SK-N-MC (cell line): Measurements from ENCODE around the gene LMX1A.
A peak's percentile ranks its signal among the peaks of the same experiment; 100 is the strongest.

Experiments
- DNase-seq: peaks from one replicate; pipeline ENCODE4 v3.0.0-alpha.2; 2011; ENCODE audit warnings: low read depth, low spot score
- H3K27ac ChIP-seq: fragments of 200-600 bp; sonication (generic); 2 replicates; pipeline ENCODE4 v1.5.1; 2016; ENCODE audit warnings: mixed run types
- H3K36me3 ChIP-seq: fragments of 200-600 bp; sonication (generic); 2 replicates; pipeline ENCODE4 v1.6.1; 2017; ENCODE audit warnings: antibody characterized with exemption, low read length, mixed read lengths; ENCODE audit not compliant: insufficient read depth
- H3K4me3 ChIP-seq: fragments of 200-600 bp; sonication (generic); 2 replicates; pipeline ENCODE4 v1.5.1; 2016
- H3K9ac ChIP-seq: fragments of 200-600 bp; sonication (generic); 2 replicates; pipeline ENCODE4 v1.8.0; 2017; ENCODE audit warnings: mixed run types, mixed read lengths; ENCODE audit not compliant: insufficient read length
- H3K9me3 ChIP-seq: fragments of 200-600 bp; sonication (generic); 2 replicates; pipeline ENCODE4 v1.6.1; 2017; ENCODE audit warnings: low read depth, mild to moderate bottlenecking, antibody characterized with exemption, low read length, moderate library complexity, mixed read lengths
- EZH2 ChIP-seq: fragments of 200-600 bp; sonication (generic); IDR thresholded peaks from one replicate; pipeline ENCODE4 v1.6.1; 2017; ENCODE audit warnings: antibody characterized with exemption
- FOXP2 ChIP-seq: optimal IDR thresholded peaks from 2 replicates; pipeline ENCODE3; 2011; ENCODE audit warnings: mild to moderate bottlenecking, moderate library complexity; ENCODE audit not compliant: insufficient read depth; ENCODE audit errors: extremely low read length, control extremely low read depth
- POLR2AphosphoS5 ChIP-seq: IDR thresholded peaks from 2 replicates; pipeline ENCODE4 v1.6.1; 2012; ENCODE audit warnings: mild to moderate bottlenecking, low read depth, low read length, borderline replicate concordance

Gene LMX1A

DNA sequence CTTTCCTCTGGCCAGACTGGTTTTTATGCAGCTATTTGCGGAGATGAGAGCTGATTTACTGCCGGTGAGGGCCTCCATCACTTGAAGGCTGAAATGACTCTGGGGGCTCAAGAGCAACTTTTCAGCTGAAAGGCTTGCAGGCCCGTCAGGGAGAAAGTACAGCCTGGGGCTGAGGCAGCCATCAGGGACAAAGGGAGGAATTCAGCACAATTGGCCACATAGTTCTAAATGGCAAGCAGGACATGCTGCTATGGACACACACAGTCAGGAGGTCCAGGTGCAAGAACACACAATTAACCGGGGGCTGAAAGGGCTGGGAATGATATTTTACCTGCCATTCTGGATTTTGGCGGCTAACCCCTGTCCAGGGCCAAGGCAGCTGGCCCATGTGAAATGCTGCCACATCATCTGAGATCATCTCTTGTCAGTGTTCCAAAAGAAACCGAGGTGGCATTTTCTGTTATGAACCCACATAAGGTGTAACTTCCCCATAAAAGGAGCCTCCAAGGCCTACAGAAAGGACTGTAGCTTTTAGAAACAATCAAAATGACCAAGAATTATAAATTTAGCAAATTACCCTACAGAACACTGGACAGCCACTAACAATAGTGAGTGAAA lies 58.2 kb downstream of the LMX1A start:
- no peak for DNase-seq
- no peak for TF ChIP-seq POLR2AphosphoS5
- no peak for TF ChIP-seq FOXP2
- no peak for TF ChIP-seq EZH2
- Histone ChIP-seq H3K27ac (no peak overlapping the region), H3K36me3 (no peaks in the 10 kb centered on the region), H3K9me3 (no peaks in the 10 kb centered on the region), H3K4me3 (no peak overlapping the region), H3K9ac (no peak overlapping the region)

DNA sequence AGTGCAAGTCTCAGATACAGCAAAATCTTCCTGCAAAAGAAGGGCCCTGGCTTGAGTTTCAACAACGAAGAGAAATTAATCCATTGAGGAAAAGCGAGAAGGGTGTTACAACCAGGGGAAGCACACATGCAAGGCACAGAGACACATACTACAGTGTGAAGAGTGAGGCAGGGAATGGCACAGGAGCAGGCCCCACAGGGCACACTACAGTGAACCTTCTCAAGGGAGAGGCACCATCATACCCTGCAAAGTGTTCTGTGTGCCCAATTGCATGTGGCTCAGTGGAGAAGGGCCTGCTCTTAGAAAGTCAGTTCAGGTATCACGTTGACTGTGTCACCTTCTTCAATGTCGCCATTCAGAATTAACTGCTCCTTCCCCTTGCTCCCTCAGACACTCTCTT lies 60.3 kb downstream of the LMX1A start:
- H3K27ac ChIP-seq, result no peak overlapping the region
- no peak overlapping the region for H3K9ac ChIP-seq
- H3K9me3 ChIP-seq, result no peaks in the 10 kb centered on the region
- TF ChIP-seq EZH2 (no peak), POLR2AphosphoS5 (no peak), FOXP2 (no peak)
- no peak overlapping the region for H3K4me3 ChIP-seq
- H3K36me3 ChIP-seq, result no peaks in the 10 kb centered on the region
- DNase-seq, result no peak

DNA sequence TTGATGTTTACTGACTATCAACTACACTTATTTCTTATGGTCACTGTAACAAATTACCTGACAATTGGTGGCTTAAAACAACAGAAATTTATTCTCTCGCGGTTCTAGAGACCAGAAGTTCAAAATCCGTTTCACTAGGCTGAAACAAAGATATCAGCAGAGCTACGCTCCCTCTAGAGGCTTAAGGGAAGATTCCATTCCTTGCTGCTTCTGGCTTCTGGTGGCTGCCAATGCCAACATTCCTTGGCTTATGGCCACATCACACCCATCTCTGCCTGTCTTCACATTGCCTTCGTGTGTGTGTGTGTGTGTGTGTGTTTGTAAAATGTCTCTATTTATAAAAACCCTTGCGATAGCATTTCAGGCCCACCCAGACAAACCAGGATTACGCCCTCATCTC lies 66.4 kb downstream of the LMX1A start:
- H3K27ac ChIP-seq, result no peak overlapping the region
- no peak for DNase-seq
- H3K9me3 ChIP-seq, result peaks cover 3% of the 10 kb centered on the region; the same call in 1 of the 2 replicates
- no peak overlapping the region for H3K4me3 ChIP-seq
- H3K9ac ChIP-seq, result no peak overlapping the region
- TF ChIP-seq EZH2, result no peak
- no peak for TF ChIP-seq FOXP2
- TF ChIP-seq POLR2AphosphoS5, result no peak
- no peaks in the 10 kb centered on the region for H3K36me3 ChIP-seq

DNA sequence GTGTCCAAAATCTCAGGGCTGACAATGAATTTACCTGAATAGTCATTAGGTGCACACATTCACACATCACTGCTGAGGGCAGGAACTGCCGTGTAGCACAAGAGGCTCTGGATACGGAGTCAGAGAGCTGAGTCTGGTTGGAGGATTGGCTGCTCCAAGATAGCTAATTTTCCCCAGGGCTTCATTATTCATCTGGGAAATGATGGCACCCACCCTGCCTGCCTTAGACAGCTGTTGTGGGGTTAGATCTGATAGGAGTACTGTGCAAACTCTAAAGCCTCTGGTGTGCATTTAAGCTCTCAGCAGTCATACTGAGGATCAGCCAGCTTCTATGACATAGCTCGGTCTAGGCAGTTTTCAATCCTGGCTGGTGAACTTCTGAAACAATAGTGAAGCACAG lies 67.0 kb downstream of the LMX1A start:
- H3K9me3 ChIP-seq, result peaks cover 3% of the 10 kb centered on the region; the same call in 1 of the 2 replicates
- H3K36me3 ChIP-seq, result no peaks in the 10 kb centered on the region
- no peak for DNase-seq
- no peak for TF ChIP-seq POLR2AphosphoS5
- TF ChIP-seq FOXP2, result no peak
- no peak for TF ChIP-seq EZH2
- H3K27ac ChIP-seq, result peak overlapping the region; percentile 87; the same call in 1 of the 2 replicates
- H3K9ac ChIP-seq, result no peak overlapping the region
- peak overlapping the region; percentile 69; the same call in 1 of the 2 replicates for H3K4me3 ChIP-seq

DNA sequence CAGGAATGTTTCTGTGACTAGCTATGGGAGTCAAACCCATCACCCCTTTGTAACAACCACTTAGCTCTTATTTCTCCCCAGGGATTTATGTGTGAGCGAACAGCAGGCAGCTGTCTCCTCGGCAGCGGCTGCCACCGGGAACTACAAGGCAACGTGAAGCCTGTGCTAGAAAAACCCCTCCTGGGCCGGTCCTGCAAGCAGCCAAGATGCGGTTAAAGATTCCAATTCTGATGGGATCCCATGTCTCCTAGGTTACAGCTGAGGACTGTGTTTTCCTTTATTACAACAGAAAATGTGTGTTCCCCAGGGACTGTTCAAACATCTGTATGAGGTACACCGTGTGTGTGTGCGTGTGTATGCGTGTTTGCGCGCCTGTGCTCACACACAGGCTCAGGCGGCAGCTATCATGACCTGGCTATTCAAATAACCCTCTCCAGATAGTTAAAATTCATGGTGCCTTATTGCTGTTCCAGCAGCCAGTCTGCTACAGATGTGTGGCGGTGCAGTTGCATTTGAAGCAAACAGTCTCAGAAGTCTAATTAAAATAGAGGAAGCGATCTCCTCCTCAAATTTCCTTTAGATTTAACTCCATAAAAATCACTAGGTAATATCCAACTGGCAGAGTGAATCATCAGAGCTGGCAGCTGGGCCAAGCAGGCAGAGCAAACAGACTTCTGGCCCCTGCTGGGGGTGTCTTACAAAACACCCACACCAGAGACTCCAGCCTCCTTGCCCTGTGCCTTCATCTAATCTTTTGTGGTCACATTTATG lies 68.0 kb downstream of the LMX1A start:
- Histone ChIP-seq H3K27ac (peak overlapping the region; percentile 87), H3K4me3 (peak overlapping the region; percentile 69), H3K9ac (no peak overlapping the region), H3K36me3 (no peaks in the 10 kb centered on the region), H3K9me3 (peaks cover 3% of the 10 kb centered on the region; the same call in 1 of the 2 replicates)
- DNase-seq, result peak; percentile 72
- TF ChIP-seq POLR2AphosphoS5 (no peak), FOXP2 (no peak), EZH2 (no peak)

DNA sequence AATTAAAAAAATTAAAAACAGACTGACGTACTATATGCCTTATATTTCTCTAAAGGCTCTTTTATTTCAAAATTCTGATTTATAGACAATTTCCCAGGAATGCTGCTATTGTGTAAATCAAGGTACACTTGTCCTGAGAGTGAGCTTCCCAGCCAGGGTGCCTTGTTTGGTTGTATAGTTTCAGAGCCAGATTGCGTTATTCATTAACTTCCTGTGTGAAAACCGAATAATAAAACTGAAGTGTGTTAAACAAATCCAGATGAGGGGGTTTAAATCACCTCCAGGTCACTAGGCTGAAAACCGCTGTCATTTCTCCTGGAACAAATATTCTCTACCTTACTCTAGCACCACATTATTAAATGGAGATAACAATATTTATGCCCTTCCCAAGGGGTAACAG lies 68.7 kb downstream of the LMX1A start:
- Histone ChIP-seq H3K9ac (no peak overlapping the region), H3K9me3 (peaks cover 3% of the 10 kb centered on the region; the same call in 1 of the 2 replicates), H3K36me3 (no peaks in the 10 kb centered on the region), H3K27ac (peak overlapping the region; percentile 87), H3K4me3 (peak overlapping the region; percentile 69)
- TF ChIP-seq FOXP2 (no peak), POLR2AphosphoS5 (0 out of 2 replicates have a peak, but pooled peaks have one; percentile 13)
- peak; percentile 52 for DNase-seq

DNA sequence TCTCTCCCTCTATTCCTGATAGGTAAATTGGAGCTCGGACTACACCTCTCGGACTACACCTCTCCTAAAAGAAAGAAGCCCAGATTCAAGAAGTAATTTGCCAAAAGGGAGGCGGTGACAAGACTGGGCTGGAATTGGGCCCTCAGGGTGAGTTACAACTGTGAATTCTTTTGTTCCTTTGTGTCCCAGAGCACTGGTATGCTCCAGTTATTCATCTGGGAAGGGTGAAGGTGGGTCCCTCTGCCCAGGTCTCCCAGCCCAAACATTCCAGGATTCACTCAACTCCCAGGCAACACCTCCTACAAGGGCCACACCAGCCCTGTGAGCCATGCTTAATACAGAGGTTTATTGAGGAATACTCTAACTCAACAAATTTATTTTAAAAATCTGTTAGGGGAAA lies 69.2 kb downstream of the LMX1A start:
- peak overlapping the region; percentile 87 for H3K27ac ChIP-seq
- DNase-seq, result no peak

DNA sequence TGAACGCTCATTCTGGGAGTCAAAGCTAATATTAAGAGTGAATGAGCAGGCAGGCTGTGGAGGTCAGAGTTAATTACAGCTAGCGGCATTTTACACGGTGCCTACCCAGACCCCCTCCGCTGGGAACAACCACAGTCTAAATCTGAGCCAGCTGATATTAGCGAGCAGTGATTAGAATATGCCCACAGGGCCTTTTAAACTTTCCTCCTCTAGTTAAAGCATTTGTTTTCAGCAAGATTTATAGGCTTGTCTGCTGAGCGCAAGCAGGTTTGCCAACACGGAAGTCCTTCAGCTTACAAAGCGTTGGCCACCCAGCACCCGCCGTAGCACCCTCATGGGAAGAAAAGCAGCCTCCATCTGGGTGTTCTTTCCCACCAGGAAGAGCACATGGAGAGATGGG lies 72.1 kb downstream of the LMX1A start:
- Histone ChIP-seq H3K9ac (no peak overlapping the region), H3K27ac (0 out of 2 replicates have a peak overlapping the region, but pooled peaks have one; percentile 34), H3K36me3 (no peaks in the 10 kb centered on the region), H3K9me3 (no peaks in the 10 kb centered on the region), H3K4me3 (peak overlapping the region; percentile 71)
- DNase-seq, result peak; percentile 86
- TF ChIP-seq POLR2AphosphoS5 (peak; percentile 61; the same call in 1 of the 2 replicates), EZH2 (no peak), FOXP2 (peak; percentile 33)

More for the DNA sequence above, 69.2 kb downstream of the LMX1A start:
- Histone ChIP-seq H3K4me3 (peak overlapping the region; percentile 52), H3K36me3 (no peaks in the 10 kb centered on the region), H3K9me3 (peaks cover 3% of the 10 kb centered on the region; the same call in 1 of the 2 replicates), H3K9ac (no peak overlapping the region)
- TF ChIP-seq FOXP2 (no peak), EZH2 (no peak), POLR2AphosphoS5 (no peak)
